Activated T-helper 17 cell treated with anti-CD3 and anti-CD28 coated beads, Interleukin-2, amount 50 U/mL, for 72 hours (primary cell): ENCODE data around the gene NFIA. TPM values are rescaled to one million over a fixed set of nuclear protein-coding genes. Genes with fewer than 3 reads are reported as not detected.
A peak's percentile ranks its signal among the peaks of the same experiment; 100 is the strongest.
"Not testable (repeated sequence)": the region's sequence is repeated elsewhere in the genome, so short reads cannot be mapped to it uniquely, and the experiment has no call there.

Experiments used
- ATAC-seq: fragments of 150-1000 bp; cut with Tn5 transposase; replicated peaks from 2 replicates; pipeline ENCODE4 v1.10.0; 2021; ENCODE audit warnings: mild to moderate bottlenecking, moderate library complexity
- H3K27ac Mint-ChIP-seq: one replicate; pipeline ENCODE4 v1.8.0; 2022; ENCODE audit warnings: mixed read lengths
- H3K27me3 Mint-ChIP-seq: one replicate; pipeline ENCODE4 v1.8.0; 2022; ENCODE audit warnings: mixed read lengths
- H3K36me3 Mint-ChIP-seq: one replicate; pipeline ENCODE4 v1.8.0; 2022; ENCODE audit warnings: low read depth, mild to moderate bottlenecking, mixed read lengths
- H3K4me1 Mint-ChIP-seq: one replicate; pipeline ENCODE4 v1.8.0; 2022; ENCODE audit warnings: mixed read lengths
- H3K4me3 Mint-ChIP-seq: one replicate; pipeline ENCODE4 v1.8.0; 2022; ENCODE audit warnings: mild to moderate bottlenecking, mixed read lengths
- H3K9me3 Mint-ChIP-seq: one replicate; pipeline ENCODE4 v1.8.0; 2022; ENCODE audit warnings: mixed read lengths
- total RNA-seq, 2 donors: library from RNA; stranded (reverse); gene quantifications; one replicate each; pipeline ENCODE4 v1.2.3, GENCODE V29; 2022

NFIA gene
- total RNA-seq, 2 donors from 2014 or later = 3.5 to 5.1 TPM

- no peaks in the 10 kb centered on the region for H3K27me3 Mint-ChIP-seq
- peak overlapping the region; percentile 88 for H3K27ac Mint-ChIP-seq
- H3K4me3 Mint-ChIP-seq = peak overlapping the region; percentile 49
- no peaks in the 10 kb centered on the region for H3K9me3 Mint-ChIP-seq
- H3K4me1 Mint-ChIP-seq = peaks cover 22% of the 10 kb centered on the region
- no peaks in the 10 kb centered on the region for H3K36me3 Mint-ChIP-seq
- peak; percentile 86 for ATAC-seq
Measured at GRCh38 chr1:61270761-61271411, 188.5 kb downstream of the NFIA start.

DNA sequence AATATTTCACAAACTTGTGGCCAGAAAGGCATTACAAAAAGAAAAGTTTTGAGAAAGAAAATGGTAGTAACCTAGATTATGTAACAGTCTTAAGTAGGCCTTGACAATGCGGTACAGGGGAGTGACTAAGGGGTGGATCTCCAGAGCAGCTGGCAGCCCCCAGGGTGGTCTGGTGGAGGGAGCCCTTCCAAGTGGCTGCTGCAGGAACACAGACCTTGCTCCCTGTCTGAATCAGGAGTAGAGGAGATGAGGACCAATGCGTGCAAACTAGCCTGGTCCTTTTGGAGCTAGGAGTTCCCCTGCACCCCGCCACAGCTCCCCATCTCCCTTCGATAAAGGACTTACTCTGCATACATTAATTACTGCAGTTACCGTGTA, 189.0 kb downstream of the NFIA start:
- peak; percentile 23 for ATAC-seq
- Mint-ChIP-seq H3K4me3 (peak overlapping the region; percentile 49), H3K4me1 (peaks cover 22% of the 10 kb centered on the region), H3K9me3 (no peaks in the 10 kb centered on the region), H3K27ac (peak overlapping the region; percentile 88), H3K27me3 (no peaks in the 10 kb centered on the region), H3K36me3 (no peaks in the 10 kb centered on the region)

DNA sequence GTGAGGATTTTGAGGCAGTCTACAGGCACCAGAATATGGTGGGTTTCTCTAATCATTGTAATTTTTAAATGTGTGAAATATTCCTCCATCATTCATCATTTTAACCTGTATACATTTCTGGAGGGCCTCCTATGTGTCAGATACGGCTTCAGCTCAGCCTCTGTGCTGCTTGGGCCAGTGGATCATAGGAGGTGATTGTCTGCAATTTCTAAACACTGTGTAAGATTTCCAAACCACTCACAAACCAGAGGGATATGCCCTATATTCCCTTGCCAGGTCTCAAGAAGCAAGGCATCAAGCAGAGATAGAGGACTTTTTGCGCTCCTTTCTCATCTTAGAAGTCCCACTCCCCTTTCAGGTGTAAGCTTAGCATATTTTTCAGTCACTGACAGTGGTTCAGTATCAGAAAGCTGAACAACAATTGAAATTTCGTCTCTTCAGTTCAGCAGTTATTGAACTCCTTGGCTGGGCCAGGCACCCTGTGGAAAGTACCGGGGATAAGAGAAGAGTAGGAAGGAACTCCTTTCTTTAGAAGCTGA, 190.9 kb downstream of the NFIA start:
- Mint-ChIP-seq H3K27me3 (no peaks in the 10 kb centered on the region), H3K9me3 (no peaks in the 10 kb centered on the region), H3K4me1 (peaks cover 22% of the 10 kb centered on the region), H3K36me3 (no peaks in the 10 kb centered on the region), H3K27ac (peak overlapping the region; percentile 34), H3K4me3 (no peak overlapping the region)
- ATAC-seq = no peak

DNA sequence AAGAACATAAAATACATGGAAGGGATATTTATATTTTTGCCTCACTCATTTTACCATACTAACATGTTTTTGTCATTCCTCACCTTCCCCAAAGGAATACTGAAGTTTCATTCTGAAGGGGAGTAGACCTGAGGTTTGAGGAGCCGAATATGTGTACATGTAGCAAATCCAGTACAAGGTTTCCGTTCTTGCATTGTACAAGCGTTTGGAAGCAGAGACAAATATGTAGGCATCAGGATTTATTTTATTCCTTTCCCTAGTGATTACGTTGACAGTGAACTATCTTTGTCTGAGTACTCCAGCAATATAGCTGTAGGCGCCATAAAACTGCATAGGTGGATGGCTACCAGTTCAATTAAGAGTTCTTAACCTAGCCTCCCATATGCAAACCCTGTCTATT, 191.5 kb downstream of the NFIA start:
- Mint-ChIP-seq H3K36me3 (no peaks in the 10 kb centered on the region), H3K27me3 (no peaks in the 10 kb centered on the region), H3K9me3 (no peaks in the 10 kb centered on the region), H3K27ac (no peak overlapping the region), H3K4me3 (no peak overlapping the region), H3K4me1 (peaks cover 22% of the 10 kb centered on the region)
- ATAC-seq = no peak

GRCh38 chr1:61274939-61275338, 192.6 kb downstream of the NFIA start:
- H3K9me3 Mint-ChIP-seq = no peaks in the 10 kb centered on the region
- ATAC-seq = no peak
- H3K27me3 Mint-ChIP-seq = no peaks in the 10 kb centered on the region
- H3K4me1 Mint-ChIP-seq = peaks cover 16% of the 10 kb centered on the region
- no peak overlapping the region for H3K27ac Mint-ChIP-seq
- no peak overlapping the region for H3K4me3 Mint-ChIP-seq
- no peaks in the 10 kb centered on the region for H3K36me3 Mint-ChIP-seq

DNA sequence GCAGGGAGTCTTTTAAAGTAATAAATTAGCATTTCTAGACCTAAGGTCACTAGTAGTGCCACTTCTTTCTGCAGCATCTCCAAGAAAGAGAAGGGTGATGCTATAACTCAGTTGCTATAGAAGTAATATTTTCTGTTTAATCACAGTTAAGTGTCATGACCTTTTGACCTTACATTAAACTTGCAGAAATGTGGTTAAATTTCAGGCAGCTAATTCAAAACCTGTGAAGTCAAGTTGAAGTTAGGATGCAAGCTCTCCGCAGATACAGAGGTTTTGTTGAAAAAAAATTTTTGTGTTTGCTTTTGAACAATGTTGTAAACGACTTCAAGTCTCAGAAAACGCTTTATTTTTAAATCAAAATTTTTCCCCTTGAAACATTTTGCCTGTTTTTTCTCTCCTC, 193.9 kb downstream of the NFIA start:
- Mint-ChIP-seq H3K27me3 (no peaks in the 10 kb centered on the region), H3K4me1 (peaks cover 4% of the 10 kb centered on the region), H3K36me3 (no peaks in the 10 kb centered on the region), H3K4me3 (no peak overlapping the region), H3K9me3 (no peaks in the 10 kb centered on the region), H3K27ac (no peak overlapping the region)
- no peak for ATAC-seq

- Mint-ChIP-seq H3K4me3 (no peak overlapping the region), H3K27ac (no peak overlapping the region)
- ATAC-seq = no peak
Measured at GRCh38 chr1:61277121-61277690, 194.8 kb downstream of the NFIA start.

DNA sequence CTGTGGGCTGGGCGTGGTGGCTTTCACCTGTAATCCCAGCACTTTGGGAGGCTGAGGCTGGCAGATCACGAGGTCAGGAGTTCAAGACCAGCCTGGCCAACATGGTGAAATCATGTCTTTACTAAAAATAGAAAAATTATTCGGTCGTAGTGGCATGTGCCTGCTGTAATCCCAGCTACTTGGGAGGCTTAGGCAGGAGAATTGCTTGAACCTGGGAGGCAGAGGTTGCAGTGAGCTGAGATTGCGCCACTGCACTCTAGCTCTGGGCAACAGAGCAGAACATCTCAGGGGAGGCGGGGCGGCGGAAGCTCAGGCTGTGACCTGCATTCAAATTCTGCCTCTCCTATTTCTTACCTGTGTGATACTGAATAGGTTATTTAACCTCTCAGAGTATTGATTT, 196.1 kb downstream of the NFIA start:
- not testable (repeated sequence) for H3K9me3 Mint-ChIP-seq, H3K4me1 Mint-ChIP-seq, H3K27me3 Mint-ChIP-seq, ATAC-seq, H3K36me3 Mint-ChIP-seq, H3K4me3 Mint-ChIP-seq
- H3K27ac Mint-ChIP-seq = peak overlapping the region; percentile 52

More at GRCh38 chr1:61277121-61277690, 194.8 kb downstream of the NFIA start:
- Mint-ChIP-seq H3K36me3 (no peaks in the 10 kb centered on the region), H3K9me3 (no peaks in the 10 kb centered on the region), H3K4me1 (no peaks in the 10 kb centered on the region), H3K27me3 (no peaks in the 10 kb centered on the region)

DNA sequence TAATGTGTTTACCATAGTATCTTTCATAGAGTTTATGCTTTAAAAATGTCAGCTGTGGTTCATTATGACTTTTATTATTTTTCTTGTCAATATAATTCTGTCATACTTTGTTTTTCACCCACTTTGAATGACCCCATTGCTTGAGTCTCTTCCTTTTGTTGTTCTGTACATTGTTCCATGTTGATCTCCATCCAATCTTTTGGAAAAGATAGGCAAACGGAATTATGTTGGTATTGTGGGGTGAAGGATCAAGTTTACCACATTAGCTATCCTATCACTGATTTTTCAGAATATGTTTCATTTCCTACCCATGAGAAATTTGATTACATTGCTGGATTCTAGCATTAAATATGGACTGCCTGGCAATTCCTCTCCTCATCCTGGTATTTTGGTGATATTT, 196.6 kb downstream of the NFIA start:
- Mint-ChIP-seq H3K27me3 (no peaks in the 10 kb centered on the region), H3K4me3 (no peak overlapping the region)
- ATAC-seq = no peak

GRCh38 chr1:61279570-61279969, 197.2 kb downstream of the NFIA start:
- H3K9me3 Mint-ChIP-seq = no peaks in the 10 kb centered on the region
- no peaks in the 10 kb centered on the region for H3K27me3 Mint-ChIP-seq
- H3K36me3 Mint-ChIP-seq = no peaks in the 10 kb centered on the region
- H3K27ac Mint-ChIP-seq = peak overlapping the region; percentile 42
- ATAC-seq = no peak
- no peak overlapping the region for H3K4me3 Mint-ChIP-seq
- H3K4me1 Mint-ChIP-seq = no peaks in the 10 kb centered on the region

More for the DNA sequence above, 196.6 kb downstream of the NFIA start:
- H3K9me3 Mint-ChIP-seq = no peaks in the 10 kb centered on the region
- no peaks in the 10 kb centered on the region for H3K36me3 Mint-ChIP-seq
- peak overlapping the region; percentile 42 for H3K27ac Mint-ChIP-seq
- no peaks in the 10 kb centered on the region for H3K4me1 Mint-ChIP-seq

DNA sequence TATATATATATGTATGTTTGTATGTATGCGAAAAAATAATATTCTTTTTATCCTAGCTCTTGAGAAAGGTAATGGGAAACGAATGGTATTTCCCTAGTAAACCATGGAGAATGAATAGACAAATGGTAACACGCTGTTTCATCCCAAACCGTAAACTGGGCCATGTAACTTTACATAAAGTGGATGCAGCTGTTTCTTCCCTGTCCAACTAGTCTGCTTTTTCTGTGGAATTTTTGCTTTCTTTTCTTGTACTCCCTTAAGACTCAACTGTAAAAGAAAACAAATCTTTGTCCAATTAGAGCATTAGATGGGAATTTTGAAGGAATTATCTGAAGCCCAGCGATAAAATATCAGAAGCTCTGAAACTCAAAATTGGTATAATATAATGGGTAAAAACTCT, 198.1 kb downstream of the NFIA start:
- Mint-ChIP-seq H3K36me3 (no peaks in the 10 kb centered on the region), H3K4me1 (no peaks in the 10 kb centered on the region), H3K27me3 (no peaks in the 10 kb centered on the region), H3K27ac (no peak overlapping the region), H3K9me3 (no peaks in the 10 kb centered on the region), H3K4me3 (no peak overlapping the region)
- ATAC-seq = no peak

GRCh38 chr1:61282387-61282786, 200.0 kb downstream of the NFIA start:
- Mint-ChIP-seq H3K27me3 (no peaks in the 10 kb centered on the region), H3K4me3 (no peak overlapping the region), H3K4me1 (no peaks in the 10 kb centered on the region), H3K27ac (no peak overlapping the region), H3K36me3 (no peaks in the 10 kb centered on the region), H3K9me3 (no peaks in the 10 kb centered on the region)
- no peak for ATAC-seq

DNA sequence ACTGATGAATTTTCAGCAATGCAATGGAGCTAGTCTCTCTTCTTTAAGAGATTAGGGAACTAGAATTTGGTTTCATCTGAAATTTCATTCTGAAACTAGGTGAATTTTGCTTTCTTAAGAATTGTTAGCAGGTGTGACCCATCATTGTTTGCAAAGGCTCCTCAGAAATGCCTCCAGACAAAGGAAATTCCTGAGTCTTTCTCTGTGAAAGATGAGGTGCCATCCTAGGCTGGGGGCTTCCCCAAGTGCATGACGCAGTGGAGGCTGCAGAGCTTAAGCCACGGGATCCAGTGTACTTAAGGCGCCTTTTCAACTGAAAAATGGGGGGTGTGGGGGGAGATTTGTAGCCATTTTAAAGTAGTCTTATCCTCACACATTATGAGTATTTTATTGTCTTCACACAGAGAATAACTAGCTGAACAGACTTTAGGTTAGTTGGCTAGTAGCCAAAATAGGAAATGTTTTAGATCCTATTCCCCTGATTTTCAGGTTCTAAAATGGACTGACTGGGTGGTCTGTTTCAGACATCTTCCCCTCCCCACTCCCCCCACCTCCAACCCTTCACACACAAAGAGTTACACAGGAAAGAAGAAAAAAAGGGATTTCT, 202.0 kb downstream of the NFIA start:
- no peak overlapping the region for H3K4me3 Mint-ChIP-seq
- peak; percentile 68 for ATAC-seq
- H3K4me1 Mint-ChIP-seq = no peaks in the 10 kb centered on the region
- H3K27ac Mint-ChIP-seq = no peak overlapping the region
- no peaks in the 10 kb centered on the region for H3K27me3 Mint-ChIP-seq
- no peaks in the 10 kb centered on the region for H3K36me3 Mint-ChIP-seq
- H3K9me3 Mint-ChIP-seq = no peaks in the 10 kb centered on the region

DNA sequence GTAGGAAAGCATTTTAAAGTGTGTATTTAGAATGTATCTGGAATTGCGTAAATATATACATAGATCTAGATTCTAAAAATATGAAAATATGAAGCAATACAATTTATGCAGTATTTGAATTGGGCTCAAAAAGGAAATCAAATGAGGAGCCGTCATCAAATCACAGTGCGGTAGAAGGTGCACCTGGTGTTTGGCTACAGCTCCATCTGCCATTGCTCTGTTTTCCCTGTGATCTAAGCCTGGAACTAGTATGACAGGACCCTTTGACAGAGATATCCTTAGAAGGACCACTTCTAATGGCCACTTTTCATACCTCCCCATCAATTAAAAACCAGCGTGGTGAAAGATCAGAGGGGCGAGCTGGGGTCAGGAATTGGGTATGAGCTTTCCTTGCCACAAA, 202.6 kb downstream of the NFIA start:
- Mint-ChIP-seq H3K4me1 (no peaks in the 10 kb centered on the region), H3K4me3 (no peak overlapping the region), H3K27ac (no peak overlapping the region), H3K9me3 (no peaks in the 10 kb centered on the region), H3K36me3 (no peaks in the 10 kb centered on the region), H3K27me3 (no peaks in the 10 kb centered on the region)
- ATAC-seq = no peak

- Mint-ChIP-seq H3K27ac (no peak overlapping the region), H3K9me3 (no peaks in the 10 kb centered on the region), H3K4me1 (no peaks in the 10 kb centered on the region), H3K36me3 (no peaks in the 10 kb centered on the region), H3K4me3 (no peak overlapping the region), H3K27me3 (no peaks in the 10 kb centered on the region)
- ATAC-seq = no peak
Measured at GRCh38 chr1:61285371-61285885, 203.1 kb downstream of the NFIA start.
